Ovary (tissue), 3 donors: ENCODE results near the gene RERE.

Source experiments
- CTCF ChIP-seq, 3 donors: fragments of 450-650 bp in 2 of 3; fragments of 200-600 bp in 1 of 3; IDR thresholded peaks; one replicate each; pipeline versions ENCODE4 v1.5.1 to v1.8.0; 2016 to 2022; ENCODE audit warnings: antibody characterized with exemption in 3 of 3, mild to moderate bottlenecking in 1 of 3
- EP300 ChIP-seq: sonication (generic); formaldehyde crosslinking; IDR thresholded peaks from one replicate; pipeline ENCODE4 v1.6.1; 2017; ENCODE audit warnings: antibody characterized with exemption
- POLR2A ChIP-seq: fragments of 450-650 bp; IDR thresholded peaks from one replicate; pipeline ENCODE4 v1.6.1; 2017; ENCODE audit warnings: antibody characterized with exemption, mild to moderate bottlenecking, moderate library complexity
- donor health status: DM: no; HTN: no; CAD: no.

- no peak for TF ChIP-seq CTCF (IDR thresholded peaks at IDR 0.05)
- TF ChIP-seq POLR2A: no peak
- TF ChIP-seq EP300: no peak
Measured at GRCh38 chr1:8790478-8790877, 27.0 kb downstream of the RERE start.
